Retinal pigment epithelial cell (primary cell): ENCODE results near the gene PEDS1.
"Not testable (repeated sequence)": the region's sequence is repeated elsewhere in the genome, so short reads cannot be mapped to it uniquely, and the experiment has no call there.

Source experiments
- DNase-seq: peaks from one replicate; pipeline ENCODE4 v3.0.0-alpha.2; 2010; ENCODE audit warnings: low read depth
- H3K4me3 ChIP-seq: 2 replicates; pipeline ENCODE4 v1.5.1; 2011; ENCODE audit warnings: mild to moderate bottlenecking, low read length, control low read depth, moderate library complexity
- CTCF ChIP-seq: conservative IDR thresholded peaks from 2 replicates; pipeline ENCODE4 v1.5.1; 2011; ENCODE audit warnings: low read depth, low read length, control low read depth, inconsistent platforms

PEDS1 gene

DNA sequence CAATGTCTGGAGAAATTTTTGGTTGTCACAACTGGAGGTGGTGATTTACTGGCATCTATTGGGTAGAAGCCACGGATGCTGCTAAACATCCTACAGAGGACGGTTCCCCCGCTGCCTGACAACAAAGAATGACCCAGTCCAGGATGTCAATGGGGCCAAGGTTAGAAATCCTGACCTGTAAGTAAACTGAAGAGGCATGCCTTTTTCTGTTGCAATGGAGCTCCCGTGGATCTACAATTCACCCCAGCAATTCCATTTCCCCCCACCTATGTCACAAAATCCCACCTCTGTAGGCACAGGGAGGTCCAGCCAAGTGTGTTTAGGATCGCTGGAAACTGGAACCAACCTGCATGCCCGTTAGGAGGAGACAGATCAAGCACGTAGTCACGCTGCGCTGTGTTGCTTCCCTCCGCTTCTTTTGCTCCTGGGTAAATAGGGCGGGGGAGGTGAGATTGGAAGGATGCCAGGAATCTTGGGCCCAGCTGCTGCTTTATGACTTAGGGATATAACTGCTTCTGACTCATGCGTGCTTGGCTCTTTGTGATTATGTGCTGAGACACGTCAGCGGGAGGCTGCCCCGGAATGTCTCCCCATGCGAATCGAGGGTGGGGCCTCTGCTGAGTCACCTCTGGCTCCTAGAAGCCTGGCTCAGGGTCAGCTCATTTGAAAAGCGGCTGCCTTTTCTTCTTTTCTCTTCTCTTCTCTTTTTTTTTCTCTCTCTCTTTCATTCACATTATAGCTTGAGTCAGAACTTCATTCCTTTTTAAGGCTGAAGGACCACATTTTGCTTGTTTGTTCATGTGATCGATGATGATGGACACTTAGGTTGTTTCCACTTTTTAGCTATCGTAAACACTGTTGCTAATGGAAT lies 12.4 kb upstream of the PEDS1 start:
- H3K4me3 ChIP-seq, result peak overlapping the region; percentile 45
- peak; percentile 100 for DNase-seq
- TF ChIP-seq CTCF, result no peak

- no peak overlapping the region for H3K4me3 ChIP-seq
- no peak for DNase-seq
- TF ChIP-seq CTCF, result no peak
These were observed 10.2 kb upstream of the PEDS1 start for GRCh38 chr20:50163570-50164317.

DNA sequence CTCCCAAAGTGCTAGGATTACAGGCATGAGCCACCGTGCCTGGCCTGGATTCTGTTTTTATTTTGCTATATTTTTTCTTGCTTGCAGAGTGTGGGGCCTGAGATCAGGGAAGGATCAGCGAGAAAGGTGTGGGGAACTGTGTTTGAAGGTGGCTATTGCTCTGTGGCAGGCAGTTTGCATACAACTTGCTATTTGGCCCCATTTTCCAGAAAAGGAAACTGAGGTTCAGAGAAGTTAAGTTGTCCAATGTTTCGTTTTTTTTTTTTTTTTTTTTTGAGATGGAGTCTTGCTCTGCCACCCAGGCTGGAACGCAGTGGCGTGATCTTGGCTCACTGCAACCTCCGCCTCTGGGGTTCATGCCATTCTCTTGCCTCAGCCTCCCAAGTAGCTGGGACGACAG lies 8.0 kb upstream of the PEDS1 start:
- not testable (repeated sequence) for DNase-seq, H3K4me3 ChIP-seq

DNA sequence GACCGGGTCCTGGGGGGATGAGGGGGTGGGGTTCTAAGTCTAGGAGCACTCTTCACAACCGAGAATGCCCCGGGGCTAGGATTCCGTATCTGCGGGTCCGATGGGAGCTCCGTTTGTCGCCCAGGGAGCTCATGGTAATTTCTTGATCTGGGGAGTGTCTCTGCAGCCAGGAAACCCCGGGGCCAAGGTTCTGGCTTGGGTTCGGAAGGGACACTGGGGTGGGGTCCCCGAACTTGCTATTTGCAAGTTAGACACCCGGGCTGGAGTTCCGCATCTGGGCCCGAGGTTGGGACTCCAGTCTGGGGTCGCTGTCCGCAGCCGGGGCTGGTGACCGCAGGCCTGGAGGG lies 397 bp downstream of the PEDS1 start:
- no peak for TF ChIP-seq CTCF
- peak overlapping the region; percentile 83 for H3K4me3 ChIP-seq
- DNase-seq, result no peak

GRCh38 chr20:50152394-50153152 lies 950 bp downstream of the PEDS1 start:
- no peak for TF ChIP-seq CTCF
- H3K4me3 ChIP-seq, result peak overlapping the region; percentile 83
- no peak for DNase-seq

DNA sequence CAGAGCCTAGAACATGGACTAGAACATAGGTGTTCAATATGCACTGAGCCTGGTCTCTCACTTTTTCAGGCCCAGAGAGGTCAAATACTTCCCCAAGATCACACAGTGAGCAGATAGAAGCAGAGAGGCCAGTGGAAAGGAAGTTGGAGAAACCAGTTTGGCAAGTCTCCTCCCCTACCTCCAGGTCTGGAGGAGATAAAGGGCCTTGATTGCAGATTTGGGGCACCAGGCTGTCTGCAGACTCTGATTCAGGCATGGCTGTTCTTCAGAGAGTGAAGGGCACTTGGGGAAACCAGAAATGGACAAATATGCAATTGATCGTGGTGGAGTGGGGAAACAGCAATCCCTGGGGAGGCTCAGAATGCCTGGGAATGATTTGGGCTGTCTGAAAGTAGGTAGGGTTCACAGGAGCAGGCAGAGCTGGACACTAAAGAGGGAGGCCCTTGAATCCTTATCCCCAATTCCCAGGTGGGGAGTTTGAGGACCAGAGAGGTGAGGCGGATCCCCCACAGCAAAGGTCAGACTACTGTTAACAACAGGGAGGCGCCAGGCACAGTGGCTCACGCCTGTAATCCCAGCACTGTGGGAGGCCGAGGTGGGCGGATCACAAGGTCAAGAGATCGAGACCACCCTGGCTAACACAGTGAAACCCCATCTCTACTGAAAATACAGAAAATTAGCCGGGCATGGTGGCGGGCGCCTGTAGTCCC lies 2.3 kb downstream of the PEDS1 start:
- TF ChIP-seq CTCF, result no peak
- H3K4me3 ChIP-seq, result no peak overlapping the region
- no peak for DNase-seq
